ENCODE measurements around the gene TBCCD1. TPM values are rescaled to one million over a fixed set of nuclear protein-coding genes. Genes with fewer than 3 reads are reported as not detected.

TBCCD1 gene
- total and polyA plus RNA-seq, 2 of the 4 experiments (the other 2 are of a cell fraction): 7.9 to 19.7 TPM

DNA sequence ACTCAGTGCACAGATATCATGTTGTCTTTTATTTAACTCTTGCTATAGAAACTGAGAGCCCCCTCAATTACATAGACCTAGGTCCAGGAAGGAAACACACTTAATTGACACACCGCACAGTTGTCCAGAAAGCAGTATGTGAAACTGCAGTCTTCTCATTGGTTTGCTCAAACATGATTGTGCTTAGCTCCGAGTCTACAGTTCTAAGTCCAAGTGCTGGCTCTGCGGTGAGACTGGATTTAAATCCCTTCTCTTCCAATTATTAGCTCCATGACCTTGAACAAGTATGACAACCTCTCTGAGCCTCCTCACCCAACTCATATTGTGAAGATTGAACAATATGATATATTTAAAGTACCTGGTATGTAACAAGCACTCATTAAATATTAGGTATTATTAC is 26.7 kb upstream of the TBCCD1 start:
- H3K4me2 ChIP-seq (ENCODE audit: low read depth, low read length): no peak overlapping the region
- H4K91ac ChIP-seq (ENCODE audit: insufficient read depth, low read depth, low read length): no peak overlapping the region
- no peak for DNase-seq
- H2BK5ac ChIP-seq (ENCODE audit: low read depth, low read length, poor library complexity, severe bottlenecking): no peak overlapping the region
- no peak overlapping the region for H2BK20ac ChIP-seq (ENCODE audit: low read depth, low read length)
- H3K23ac ChIP-seq (ENCODE audit: low read depth, low read length): no peak overlapping the region
- ATAC-seq (ENCODE audit: low read depth): no peak
- H2BK15ac ChIP-seq (ENCODE audit: low read depth, low read length): no peak overlapping the region
- no peak overlapping the region for H2AFZ ChIP-seq (replicated peaks; ENCODE audit: low read length, poor library complexity)
- H3K9me1 ChIP-seq (ENCODE audit: insufficient read depth, low read length): no peaks in the 10 kb centered on the region
- no peak overlapping the region for H3K56ac ChIP-seq (ENCODE audit: extremely low read depth, insufficient read depth, low read length)
- no TSS peak for BruUV-seq (replicated peaks)
- no peak overlapping the region for H3K18ac ChIP-seq (ENCODE audit: low read depth, low read length)
- no peak overlapping the region for H3K9ac ChIP-seq (ENCODE audit: low read depth, low read length)
- no peaks in the 10 kb centered on the region for H3K79me1 ChIP-seq (ENCODE audit: low read depth in 1 of 2, low read length in 2 of 2)
- TF ChIP-seq, protein P1, sequence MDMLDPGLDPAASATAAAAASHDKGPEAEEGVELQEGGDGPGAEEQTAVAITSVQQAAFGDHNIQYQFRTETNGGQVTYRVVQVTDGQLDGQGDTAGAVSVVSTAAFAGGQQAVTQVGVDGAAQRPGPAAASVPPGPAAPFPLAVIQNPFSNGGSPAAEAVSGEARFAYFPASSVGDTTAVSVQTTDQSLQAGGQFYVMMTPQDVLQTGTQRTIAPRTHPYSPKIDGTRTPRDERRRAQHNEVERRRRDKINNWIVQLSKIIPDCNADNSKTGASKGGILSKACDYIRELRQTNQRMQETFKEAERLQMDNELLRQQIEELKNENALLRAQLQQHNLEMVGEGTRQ (IDR thresholded peaks at IDR 0.05; ENCODE audit: low read depth, low read length): no peak
- TF ChIP-seq RFX5 (IDR thresholded peaks at IDR 0.05; ENCODE audit: low read depth, low read length) (no peak), MAZ (IDR thresholded peaks at IDR 0.05; ENCODE audit: borderline replicate concordance, low read depth, low read length) (no peak), RAD21 (IDR thresholded peaks at IDR 0.05; ENCODE audit: low read length) (no peak), MXI1 (IDR thresholded peaks at IDR 0.05; ENCODE audit: borderline replicate concordance, low read depth, low read length) (no peak), MAFK (IDR thresholded peaks at IDR 0.05; ENCODE audit: low read depth, low read length) (no peak), SMC3 (IDR thresholded peaks at IDR 0.05; ENCODE audit: low read depth, low read length) (no peak), RCOR1 (IDR thresholded peaks at IDR 0.05; ENCODE audit: insufficient replicate concordance, low read length) (no peak), CTCF (conservative IDR thresholded peaks at IDR 0.05; ENCODE audit: low read depth, low read length) (no peak), POLR2A (IDR thresholded peaks at IDR 0.05; ENCODE audit: low read depth, low read length) (no peak), NFE2L2 (IDR thresholded peaks at IDR 0.05; ENCODE audit: low read depth, low read length) (no peak), ELK1 (IDR thresholded peaks at IDR 0.05; ENCODE audit: borderline replicate concordance, low read depth, low read length) (no peak), CEBPB (IDR thresholded peaks at IDR 0.05; ENCODE audit: low read depth, low read length) (no peak)
- H3K4ac ChIP-seq (ENCODE audit: low read depth, low read length): no peak overlapping the region
- CTCF ChIA-PET: interaction anchor here (2.6 kb wide), 1 partner anchor 22 kb away, joined by 12 read pairs; no protein-coding TSS in a partner anchor
- no peak overlapping the region for H3K14ac ChIP-seq (replicated peaks; ENCODE audit: low read depth, low read length)
- H3K27me3 ChIP-seq (ENCODE audit: control insufficient read depth, insufficient read depth, low read length): peaks cover 3% of the 10 kb centered on the region; the same call in 1 of the 2 replicates
- in situ Hi-C loops (cut with MboI; ENCODE audit: low sequenced_read_pairs): no loop called here
- H2AK9ac ChIP-seq (replicated peaks; ENCODE audit: low read depth, low read length, poor library complexity): no peak overlapping the region
- intact Hi-C loops (cut with micrococcal nuclease): no loop called here
- H3K27ac ChIP-seq (ENCODE audit: insufficient read depth, low read length): no peak overlapping the region
- H4K5ac ChIP-seq (ENCODE audit: low read depth, low read length): no peak overlapping the region
- dilution Hi-C loops (cut with HindIII; ENCODE audit: low sequenced_read_pairs, unreplicated experiment): no loop called here
- no peaks in the 10 kb centered on the region for H3K36me3 ChIP-seq (ENCODE audit: control insufficient read depth, insufficient read depth, low read length)
- H4K8ac ChIP-seq (ENCODE audit: low read depth in 2 of 2, low read length in 2 of 2): no peak overlapping the region
- no peak overlapping the region for H2BK120ac ChIP-seq (ENCODE audit: low read depth, low read length)
- H3K4me1 ChIP-seq (ENCODE audit: control insufficient read depth, insufficient read depth, low read length): no peaks in the 10 kb centered on the region
- H2AK5ac ChIP-seq (ENCODE audit: low read depth, low read length): no peak overlapping the region
- no peak overlapping the region for H3K4me3 ChIP-seq (ENCODE audit: insufficient read depth, low read depth, low read length)
- POLR2A ChIA-PET (ENCODE audit: unreplicated experiment): no interaction called here
- no peaks in the 10 kb centered on the region for H4K20me1 ChIP-seq (ENCODE audit: insufficient read depth, low read length)
- 83% methylated on average over 1 of the region's 3 CpGs; no CpG with 5 or more reads in 1 of the 2 experiments for WGBS, 2 experiments (ENCODE audit: extremely low coverage in 2 of 2, insufficient read length in 1 of 2)
- H3K9me3 ChIP-seq (ENCODE audit: control insufficient read depth, insufficient read depth, low read length): no peaks in the 10 kb centered on the region

All from IMR-90 (cell line).